Coronary artery (tissue), 2 donors: Measurements from ENCODE around the gene MEX3A.
A peak's percentile ranks its signal among the peaks of the same experiment; 100 is the strongest.

Experiments
- DNase-seq: peaks from one replicate; pipeline ENCODE4 v3.0.0-alpha.2; 2017; ENCODE audit warnings: low spot score
- H3K27ac ChIP-seq, 2 donors: fragments of 200-600 bp; sonication (generic); one replicate each; pipeline ENCODE4 v1.5.1; 2016 to 2019
- H3K4me3 ChIP-seq: fragments of 200-600 bp; sonication (generic); 2 replicates; pipeline ENCODE4 v1.5.1; 2016; ENCODE audit warnings: mild to moderate bottlenecking, moderate library complexity
- CTCF ChIP-seq: fragments of 200-600 bp; sonication (generic); IDR thresholded peaks from one replicate; pipeline ENCODE4 v1.5.1; 2019; ENCODE audit warnings: antibody characterized with exemption

Gene MEX3A

GRCh38 chr1:156090138-156090839 lies 8.0 kb upstream of the MEX3A start:
- Histone ChIP-seq H3K27ac (peak overlapping the region in 1 of 2 donors; percentile 71), H3K4me3 (no peak overlapping the region)
- TF ChIP-seq CTCF: no peak
- DNase-seq: no peak

- H3K27ac ChIP-seq: peak overlapping the region in 1 of 2 donors; percentile 71
- DNase-seq: no peak
- TF ChIP-seq CTCF: no peak
- H3K4me3 ChIP-seq: no peak overlapping the region
Observed at GRCh38 chr1:156089704-156090103, 7.4 kb upstream of the MEX3A start.

- no peak for TF ChIP-seq CTCF
- Histone ChIP-seq H3K27ac (no peak overlapping the region), H3K4me3 (no peak overlapping the region)
- no peak for DNase-seq
Observed at GRCh38 chr1:156086256-156086662, 4.0 kb upstream of the MEX3A start.

GRCh38 chr1:156083800-156084790 lies 1.8 kb upstream of the MEX3A start:
- DNase-seq: no peak
- Histone ChIP-seq H3K4me3 (no peak overlapping the region), H3K27ac (no peak overlapping the region)
- no peak for TF ChIP-seq CTCF

- Histone ChIP-seq H3K4me3 (peak overlapping the region; percentile 89), H3K27ac (no peak overlapping the region)
- DNase-seq: no peak
- no peak for TF ChIP-seq CTCF
Observed at GRCh38 chr1:156081917-156082308, 352 bp downstream of the MEX3A start.

GRCh38 chr1:156081180-156081916 lies 917 bp downstream of the MEX3A start:
- DNase-seq: no peak
- TF ChIP-seq CTCF: no peak
- no peak overlapping the region for H3K27ac ChIP-seq
- H3K4me3 ChIP-seq: peak overlapping the region; percentile 89
